HCT116 (cell line): ENCODE data around the gene TBC1D19. TPM values are rescaled to one million over a fixed set of nuclear protein-coding genes. Genes with fewer than 3 reads are reported as not detected.

Experiments used
- ATAC-seq: fragments of 200-7000 bp; cut with Tn5 transposase; 2 replicates; pipeline ENCODE4 v1.9.1; 2020; ENCODE audit warnings: mild to moderate bottlenecking, moderate library complexity
- BruUV-seq: library from RNA; stranded (reverse); fragments of 400-500 nt; replicated peaks from 2 replicates; lab custom pipeline; 2021; lab: Mats Ljungman, UMichigan
- CTCF ChIA-PET: fragments of 300-600 bp; sonication (Branson Sonifier 250); formaldehyde crosslinking; loops from one replicate; lab custom pipeline; 2021; ENCODE audit warnings: antibody characterized with exemption; lab: Charles Lee
- POLR2A ChIA-PET: fragments of 300-600, 350-600 bp; sonication (Branson Sonifier 250); formaldehyde crosslinking; loops from one replicate; lab custom pipeline; 2021; ENCODE audit warnings: antibody characterized with exemption; lab: Charles Lee
- RAD21 ChIA-PET, 2 experiments: fragments of 300-600 bp; sonication (Branson Sonifier 250); formaldehyde crosslinking; loops; one replicate each; lab custom pipeline; 2023; ENCODE audit warnings: low total read pairs in 2 of 2; ENCODE audit not compliant: uncharacterized antibody in 2 of 2, unreplicated experiment in 2 of 2, low non-redundant PET in 1 of 2; lab: Charles Lee
- DNase-seq: peaks from one replicate; pipeline ENCODE4 v3.0.0-alpha.2; 2010; ENCODE audit warnings: low read depth, low spot score
- H2AFZ ChIP-seq: fragments of 200-600 bp; shearing (Covaris generic), sonication (generic); 2 replicates; pipeline ENCODE4 v1.6.1; 2017; ENCODE audit warnings: low read depth, mixed run types, mixed read lengths, antibody characterized with exemption, low read length; ENCODE audit not compliant: poor library complexity, severe bottlenecking
- H3K27ac ChIP-seq: 2 replicates; pipeline ENCODE4 v1.5.1; 2012; ENCODE audit warnings: low read depth, low read length
- H3K27me3 ChIP-seq: fragments of 200-600 bp; sonication (generic); 2 replicates; pipeline ENCODE4 v1.6.1; 2016; ENCODE audit warnings: mixed run types, low read length, mixed read lengths; ENCODE audit not compliant: insufficient read depth
- H3K36me3 ChIP-seq, 2 experiments: fragments of 200-500 bp in 1 of 2; fragments of 200-600 bp in 1 of 2; sonication (Bioruptor generic) in 1 of 2; sonication (generic) in 1 of 2; 2 replicates each; pipeline versions ENCODE4 v1.5.1 to v1.6.1; 2014 to 2016; ENCODE audit warnings: low read length in 2 of 2, inconsistent platforms in 1 of 2, mixed read lengths in 1 of 2, mixed run types in 1 of 2; ENCODE audit not compliant: insufficient read depth in 2 of 2, control insufficient read depth in 1 of 2
- H3K4me1 ChIP-seq, 2 experiments: fragments of 200-600 bp in 1 of 2; sonication (generic) in 1 of 2; 2 replicates each; pipeline versions ENCODE4 v1.5.1 to v1.6.1; 2012 to 2017; ENCODE audit warnings: low read length in 2 of 2, inconsistent platforms in 1 of 2, mild to moderate bottlenecking in 1 of 2, mixed read lengths in 1 of 2, mixed run types in 1 of 2, moderate library complexity in 1 of 2; ENCODE audit not compliant: insufficient read depth in 2 of 2, control insufficient read depth in 1 of 2
- H3K4me2 ChIP-seq: fragments of 200-600 bp; sonication (generic); 2 replicates; pipeline ENCODE4 v1.6.1; 2017; ENCODE audit warnings: mixed run types, low read length, mixed read lengths
- H3K4me3 ChIP-seq, 2 experiments: fragments of 200-600 bp in 1 of 2; sonication (generic) in 1 of 2; replicated peaks in 1 of 2; 2 replicates each; pipeline ENCODE4 v1.5.1; 2011 to 2016; ENCODE audit warnings: low read length in 2 of 2, control low read depth in 1 of 2, low read depth in 1 of 2, mild to moderate bottlenecking in 1 of 2, mixed read lengths in 1 of 2, mixed run types in 1 of 2
- H3K79me2 ChIP-seq: fragments of 200-600 bp; sonication (generic); 2 replicates; pipeline ENCODE4 v1.6.1; 2017; ENCODE audit warnings: mild to moderate bottlenecking, mixed run types, low read length, moderate library complexity, mixed read lengths; ENCODE audit not compliant: insufficient read depth
- H3K9ac ChIP-seq: fragments of 200-600 bp; sonication (generic); 2 replicates; pipeline ENCODE4 v1.6.1; 2016; ENCODE audit warnings: low read length, mixed read lengths
- H3K9me2 ChIP-seq: fragments of 200-600 bp; sonication (generic), shearing (Covaris generic); 2 replicates; pipeline ENCODE4 v1.6.1; 2017; ENCODE audit warnings: mixed run types, mild to moderate bottlenecking, moderate library complexity; ENCODE audit not compliant: insufficient read depth
- H3K9me3 ChIP-seq, 2 experiments: fragments of 200-500 bp in 1 of 2; fragments of 200-600 bp in 1 of 2; sonication (Bioruptor generic) in 1 of 2; sonication (generic) in 1 of 2; 2 replicates each; pipeline ENCODE4 v1.6.1; 2014 to 2017; ENCODE audit warnings: low read length in 2 of 2, mixed read lengths in 2 of 2, inconsistent platforms in 1 of 2, low read depth in 1 of 2, mild to moderate bottlenecking in 1 of 2, mixed run types in 1 of 2, moderate library complexity in 1 of 2; ENCODE audit not compliant: control insufficient read depth in 1 of 2, insufficient read depth in 1 of 2
- H4K20me1 ChIP-seq: fragments of 200-600 bp; sonication (generic), shearing (Covaris generic); 2 replicates; pipeline ENCODE4 v1.6.1; 2017; ENCODE audit warnings: mixed run types, mild to moderate bottlenecking, moderate library complexity; ENCODE audit not compliant: insufficient read depth
- CEBPB ChIP-seq: IDR thresholded peaks from 2 replicates; pipeline ENCODE4 v1.6.1; 2012; ENCODE audit warnings: low read depth
- ELF1 ChIP-seq: IDR thresholded peaks from 2 replicates; pipeline ENCODE4 v1.6.1; 2012; ENCODE audit warnings: low read depth, borderline replicate concordance
- FOSL1 ChIP-seq: IDR thresholded peaks from 2 replicates; pipeline ENCODE4 v1.6.1; 2012; ENCODE audit warnings: low read depth
- JUND ChIP-seq: IDR thresholded peaks from 2 replicates; pipeline ENCODE4 v1.6.1; 2012
- MAX ChIP-seq: IDR thresholded peaks from 2 replicates; pipeline ENCODE4 v1.6.1; 2012
- REST ChIP-seq: IDR thresholded peaks from 2 replicates; pipeline ENCODE4 v1.6.1; 2012; ENCODE audit warnings: low read depth
- TCF7L2 ChIP-seq: IDR thresholded peaks from 2 replicates; pipeline ENCODE4 v1.7.0; 2011; ENCODE audit warnings: borderline replicate concordance, inconsistent platforms; ENCODE audit not compliant: insufficient read depth, insufficient read length; ENCODE audit errors: extremely low read depth
- intact Hi-C: fragments of 100-400 bp; cut with micrococcal nuclease; formaldehyde crosslinking; loops from 2 replicates; pipeline ENCODE4 v1.10.0; 2022
- total RNA-seq: library from RNA; stranded (reverse); gene quantifications from one replicate; pipeline ENCODE4 v1.2.1, GENCODE V29; 2021; ENCODE audit not compliant: unreplicated experiment

TBC1D19 gene
- total RNA-seq, 1 experiment from 2014 or later = 25.4 TPM

GRCh38 chr4:26583538-26583864 lies 383 bp upstream of the TBC1D19 start:
- Histone ChIP-seq H3K79me2 (peaks cover 41% of the 10 kb centered on the region), H3K36me3 (no peaks in the 10 kb centered on the region), H3K27me3 (no peaks in the 10 kb centered on the region), H3K4me2 (peak overlapping the region; percentile 91), H3K27ac (peak overlapping the region; percentile 77), H2AFZ (peak overlapping the region; percentile 67), H3K9me3 (no peaks in the 10 kb centered on the region), H3K9me2 (no peaks in the 10 kb centered on the region), H3K4me3 (peak overlapping the region; percentile 71 to 77), H3K4me1 (peaks cover 9 to 36% of the 10 kb centered on the region in 2 experiments), H3K9ac (peak overlapping the region; percentile 66), H4K20me1 (no peaks in the 10 kb centered on the region)
- ChIA-PET POLR2A (interaction anchor here (0.7 to 3.1 kb wide), 7 partner anchors 9 to 61 kb away, joined by 3 to 39 read pairs (median 3); no protein-coding TSS in a partner anchor), CTCF (interaction anchor here (0.9 to 1.0 kb wide), 2 partner anchors 13 to 15 kb away, joined by 3 to 4 read pairs; no protein-coding TSS in a partner anchor), RAD21 (no interaction called here)
- no peak for DNase-seq
- ATAC-seq = peak; percentile 81
- TF ChIP-seq FOSL1 = peak; percentile 11; the same call in 1 of the 2 replicates
- no peak for TF ChIP-seq JUND
- no peak for TF ChIP-seq REST
- no peak for TF ChIP-seq TCF7L2
- TF ChIP-seq MAX = no peak
- TF ChIP-seq ELF1 = no peak
- peak; percentile 17; the same call in 1 of the 2 replicates for TF ChIP-seq CEBPB
- intact Hi-C loops = loop anchor here (1.0 to 10.0 kb wide), 3 partner anchors 15 to 421 kb away; no protein-coding TSS in a partner anchor
- BruUV-seq = no TSS peak
